Neural cell (in vitro differentiated cells): ENCODE measurements around the gene TMOD1. TPM values are rescaled to one million over a fixed set of nuclear protein-coding genes. Genes with fewer than 3 reads are reported as not detected.

ENCODE experiments used
- H2AFZ ChIP-seq: fragments of 200-600, 300-800 bp; sonication (generic), shearing (Covaris generic); 2 replicates; pipeline ENCODE4 v1.6.0; 2014; ENCODE audit warnings: low read depth, mild to moderate bottlenecking, antibody characterized with exemption, low read length, moderate library complexity
- H3F3A ChIP-seq: fragments of 200-600 bp; shearing (Covaris generic); 2 replicates; pipeline ENCODE4 v1.6.1; 2016; ENCODE audit warnings: mild to moderate bottlenecking, moderate library complexity, mixed read lengths, antibody characterized with exemption, low read length; ENCODE audit not compliant: insufficient read depth, poor library complexity, severe bottlenecking
- H3K27ac ChIP-seq: fragments of 200-600, 300-800 bp; sonication (generic), shearing (Covaris generic); 2 replicates; pipeline ENCODE4 v1.5.1; 2014; ENCODE audit warnings: mild to moderate bottlenecking, low read length, moderate library complexity
- H3K27me3 ChIP-seq: fragments of 300-800, 200-600 bp; sonication (generic), shearing (Covaris generic); 2 replicates; pipeline ENCODE4 v1.6.0; 2014; ENCODE audit warnings: mild to moderate bottlenecking, low read depth, low read length, moderate library complexity; ENCODE audit not compliant: insufficient read depth
- H3K36me3 ChIP-seq: fragments of 300-800, 200-600 bp; sonication (generic), shearing (Covaris generic); 2 replicates; pipeline ENCODE4 v1.5.1; 2014; ENCODE audit warnings: mild to moderate bottlenecking, antibody characterized with exemption, low read length, moderate library complexity; ENCODE audit not compliant: insufficient read depth
- H3K4me2 ChIP-seq: fragments of 300-800, 200-600 bp; sonication (generic), shearing (Covaris generic); 2 replicates; pipeline ENCODE4 v1.6.0; 2014; ENCODE audit warnings: mild to moderate bottlenecking, low read length
- H3K4me3 ChIP-seq: fragments of 300-800, 200-600 bp; sonication (generic), shearing (Covaris generic); 2 replicates; pipeline ENCODE4 v1.5.1; 2014; ENCODE audit warnings: mild to moderate bottlenecking, low read length, moderate library complexity
- H3K79me2 ChIP-seq: fragments of 200-600 bp; shearing (Covaris generic); replicated peaks from 2 replicates; pipeline ENCODE4 v1.6.0; 2014; ENCODE audit warnings: mild to moderate bottlenecking, low read length, moderate library complexity; ENCODE audit not compliant: insufficient read depth
- H3K9ac ChIP-seq: fragments of 300-800, 200-600 bp; sonication (generic), shearing (Covaris generic); 2 replicates; pipeline ENCODE4 v1.6.1; 2016; ENCODE audit warnings: mild to moderate bottlenecking, low read length, mixed read lengths
- H3K9me2 ChIP-seq: fragments of 200-600 bp; shearing (Covaris generic); 2 replicates; pipeline ENCODE4 v1.6.1; 2016; ENCODE audit warnings: mild to moderate bottlenecking, low read length, mixed read lengths; ENCODE audit not compliant: insufficient read depth
- H3K9me3 ChIP-seq: fragments of 200-600, 300-800 bp; sonication (generic), shearing (Covaris generic); 2 replicates; pipeline ENCODE4 v1.6.1; 2016; ENCODE audit warnings: mild to moderate bottlenecking, mixed run types, low read length, moderate library complexity, mixed read lengths
- H4K20me1 ChIP-seq: fragments of 200-600 bp; shearing (Covaris generic); 2 replicates; pipeline ENCODE4 v1.6.1; 2016; ENCODE audit warnings: mild to moderate bottlenecking, mixed run types; ENCODE audit not compliant: insufficient read depth
- CTCF ChIP-seq: fragments of 450-650 bp; IDR thresholded peaks from 2 replicates; pipeline ENCODE4 v1.5.1; 2014; ENCODE audit warnings: antibody characterized with exemption, mild to moderate bottlenecking, moderate library complexity; ENCODE audit not compliant: poor library complexity, severe bottlenecking
- EP300 ChIP-seq: fragments of 450-650 bp; conservative IDR thresholded peaks from 2 replicates; pipeline ENCODE4 v1.6.1; 2014; ENCODE audit warnings: antibody characterized with exemption, mild to moderate bottlenecking, moderate library complexity; ENCODE audit not compliant: poor library complexity, severe bottlenecking
- EZH2 ChIP-seq: fragments of 200-600, 300-800 bp; shearing (Covaris generic), sonication (generic); IDR thresholded peaks from 2 replicates; pipeline ENCODE4 v1.6.1; 2014; ENCODE audit warnings: antibody characterized with exemption, low read length, borderline replicate concordance, mild to moderate bottlenecking; ENCODE audit not compliant: insufficient read depth, poor library complexity, severe bottlenecking
- MXI1 ChIP-seq: fragments of 450-650 bp; conservative IDR thresholded peaks from 2 replicates; pipeline ENCODE4 v1.6.1; 2014; ENCODE audit warnings: antibody characterized with exemption, mild to moderate bottlenecking; ENCODE audit not compliant: poor library complexity, severe bottlenecking
- POLR2AphosphoS5 ChIP-seq: IDR thresholded peaks from 2 replicates; pipeline ENCODE4 v1.6.1; 2012
- RAD21 ChIP-seq: fragments of 450-650 bp; conservative IDR thresholded peaks from 2 replicates; pipeline ENCODE4 v1.6.1; 2014; ENCODE audit warnings: antibody characterized with exemption, mild to moderate bottlenecking, moderate library complexity
- REST ChIP-seq: IDR thresholded peaks from 2 replicates; pipeline ENCODE4 v1.6.1; 2012; ENCODE audit warnings: borderline replicate concordance
- SMC3 ChIP-seq: fragments of 450-650 bp; conservative IDR thresholded peaks from 2 replicates; pipeline ENCODE4 v1.6.1; 2014; ENCODE audit warnings: antibody characterized with exemption, mild to moderate bottlenecking, moderate library complexity; ENCODE audit not compliant: poor library complexity
- TAF1 ChIP-seq: IDR thresholded peaks from 2 replicates; pipeline ENCODE4 v1.6.1; 2012; ENCODE audit warnings: low read depth
- polyA plus RNA-seq: library from polyadenylated mRNA; depleted of rRNA; stranded (reverse); fragments of >200 nt; gene quantifications from 2 replicates; pipeline ENCODE4 v1.2.3, GENCODE V29; 2014

TMOD1 gene
- polyA plus RNA-seq, 1 donor from 2014 or later: 0.17 TPM

DNA sequence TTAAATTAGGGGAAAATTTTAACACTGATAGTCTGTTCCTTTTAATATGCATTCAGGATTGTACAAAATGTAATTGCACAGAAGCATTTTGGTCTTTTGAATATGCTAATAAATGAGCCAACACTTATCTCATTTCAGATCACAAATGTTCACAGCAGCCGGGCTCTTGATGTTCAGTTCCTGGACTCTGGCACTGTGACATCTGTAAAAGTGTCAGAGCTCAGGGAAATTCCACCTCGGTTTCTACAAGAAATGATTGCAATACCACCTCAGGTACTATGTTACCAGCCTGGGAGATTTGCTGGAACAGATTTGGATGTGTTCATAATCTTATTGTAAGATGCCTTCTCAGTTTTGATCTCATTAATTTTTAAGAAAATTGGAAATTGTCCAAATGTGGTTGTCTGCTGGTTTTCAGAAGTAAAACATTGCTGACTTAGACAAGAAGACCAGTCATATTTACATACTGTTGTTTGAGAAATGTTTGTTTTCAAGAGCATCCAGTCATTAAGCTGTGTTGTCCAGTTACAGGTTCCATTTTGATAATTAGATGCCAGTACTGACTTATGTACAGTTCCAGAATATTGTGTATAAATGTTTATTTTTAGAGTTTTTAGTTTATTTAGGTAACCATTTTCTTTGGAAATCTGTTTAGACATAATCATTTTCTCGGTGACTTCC is 23.0 kb upstream of the TMOD1 start:
- Histone ChIP-seq H3F3A (no peaks in the 10 kb centered on the region), H3K79me2 (no peaks in the 10 kb centered on the region), H3K4me3 (no peak overlapping the region), H3K27me3 (no peaks in the 10 kb centered on the region), H3K36me3 (no peaks in the 10 kb centered on the region), H4K20me1 (no peaks in the 10 kb centered on the region), H2AFZ (no peak overlapping the region), H3K27ac (no peak overlapping the region), H3K9ac (no peak overlapping the region), H3K9me2 (no peaks in the 10 kb centered on the region), H3K9me3 (peaks cover 5% of the 10 kb centered on the region), H3K4me2 (no peak overlapping the region)
- TF ChIP-seq POLR2AphosphoS5: no peak
- no peak for TF ChIP-seq CTCF
- TF ChIP-seq EP300: no peak
- no peak for TF ChIP-seq RAD21
- TF ChIP-seq MXI1: no peak
- no peak for TF ChIP-seq EZH2
- TF ChIP-seq SMC3: no peak
- TF ChIP-seq REST: no peak
- no peak for TF ChIP-seq TAF1

- H4K20me1 ChIP-seq: no peaks in the 10 kb centered on the region
- no peak overlapping the region for H3K27ac ChIP-seq
- no peaks in the 10 kb centered on the region for H3K27me3 ChIP-seq
- no peak overlapping the region for H2AFZ ChIP-seq
- no peak overlapping the region for H3K4me2 ChIP-seq
- H3K4me3 ChIP-seq: no peak overlapping the region
- TF ChIP-seq TAF1 (no peak), MXI1 (no peak), EZH2 (no peak), RAD21 (no peak), REST (no peak)
- no peaks in the 10 kb centered on the region for H3F3A ChIP-seq
- H3K9ac ChIP-seq: no peak overlapping the region
- H3K79me2 ChIP-seq: no peaks in the 10 kb centered on the region
- no peaks in the 10 kb centered on the region for H3K9me2 ChIP-seq
- H3K36me3 ChIP-seq: no peaks in the 10 kb centered on the region
- peaks cover 5% of the 10 kb centered on the region for H3K9me3 ChIP-seq
These were observed 21.8 kb upstream of the TMOD1 start for GRCh38 chr9:97479496-97480159.
